ENCODE results near the gene NLK. TPM values are rescaled to one million over a fixed set of nuclear protein-coding genes. Genes with fewer than 3 reads are reported as not detected.
"Not testable (repeated sequence)": the region's sequence is repeated elsewhere in the genome, so short reads cannot be mapped to it uniquely, and the experiment has no call there.

The NLK gene
- polyA plus RNA-seq, 1 experiment = 24.5 TPM

DNA sequence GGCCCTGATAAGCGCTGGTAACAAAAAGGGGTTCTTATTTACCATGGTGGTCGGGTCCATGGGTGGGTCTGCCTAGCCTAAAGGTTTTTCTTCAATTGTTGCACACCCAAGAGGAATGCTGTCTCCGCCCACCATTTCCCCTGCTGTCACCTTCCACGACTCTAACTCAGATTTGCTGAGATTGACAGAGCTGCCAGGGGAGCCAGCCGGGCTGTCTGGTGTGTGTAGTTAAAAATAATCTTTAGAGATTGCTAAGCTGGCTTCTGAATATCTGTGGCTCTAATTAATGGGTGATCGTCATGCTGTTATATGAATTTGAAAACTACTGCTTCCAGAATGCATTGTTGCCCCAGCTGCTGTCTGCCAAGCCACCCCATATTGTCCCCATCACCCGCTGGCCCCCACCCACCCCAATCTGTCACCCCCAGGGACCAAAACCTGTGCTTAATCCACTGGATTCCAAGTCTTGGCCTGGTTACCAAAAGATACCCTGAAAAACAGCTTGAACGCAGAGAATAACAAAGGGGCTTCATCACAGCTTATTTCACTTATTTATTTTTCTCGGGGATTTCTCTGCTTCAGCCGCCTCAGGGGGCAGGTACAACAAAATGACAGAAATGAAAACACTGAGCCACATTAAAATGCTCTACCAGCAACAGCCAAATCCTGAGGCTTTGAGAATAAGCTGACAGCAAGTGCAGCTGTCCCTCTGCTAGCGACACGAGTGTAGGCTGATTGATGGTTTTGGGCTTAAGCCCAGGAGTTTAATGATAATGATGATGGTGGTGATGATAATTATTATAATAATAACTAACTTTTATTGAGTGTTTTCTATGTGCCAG is 46.1 kb upstream of the NLK start:
- Histone ChIP-seq H3K27ac (ENCODE audit: low read depth, low read length) (no peak overlapping the region), H3K4me3 (ENCODE audit: low read depth, low read length) (no peak overlapping the region), H3K27me3 (ENCODE audit: control insufficient read depth, insufficient read depth, low read length) (peaks cover 13% of the 10 kb centered on the region), H3K9me3 (ENCODE audit: control insufficient read depth, insufficient read depth, low read length) (no peaks in the 10 kb centered on the region)
- TF ChIP-seq, protein P1, sequence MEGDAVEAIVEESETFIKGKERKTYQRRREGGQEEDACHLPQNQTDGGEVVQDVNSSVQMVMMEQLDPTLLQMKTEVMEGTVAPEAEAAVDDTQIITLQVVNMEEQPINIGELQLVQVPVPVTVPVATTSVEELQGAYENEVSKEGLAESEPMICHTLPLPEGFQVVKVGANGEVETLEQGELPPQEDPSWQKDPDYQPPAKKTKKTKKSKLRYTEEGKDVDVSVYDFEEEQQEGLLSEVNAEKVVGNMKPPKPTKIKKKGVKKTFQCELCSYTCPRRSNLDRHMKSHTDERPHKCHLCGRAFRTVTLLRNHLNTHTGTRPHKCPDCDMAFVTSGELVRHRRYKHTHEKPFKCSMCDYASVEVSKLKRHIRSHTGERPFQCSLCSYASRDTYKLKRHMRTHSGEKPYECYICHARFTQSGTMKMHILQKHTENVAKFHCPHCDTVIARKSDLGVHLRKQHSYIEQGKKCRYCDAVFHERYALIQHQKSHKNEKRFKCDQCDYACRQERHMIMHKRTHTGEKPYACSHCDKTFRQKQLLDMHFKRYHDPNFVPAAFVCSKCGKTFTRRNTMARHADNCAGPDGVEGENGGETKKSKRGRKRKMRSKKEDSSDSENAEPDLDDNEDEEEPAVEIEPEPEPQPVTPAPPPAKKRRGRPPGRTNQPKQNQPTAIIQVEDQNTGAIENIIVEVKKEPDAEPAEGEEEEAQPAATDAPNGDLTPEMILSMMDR (IDR thresholded peaks at IDR 0.05; ENCODE audit: low read depth, low read length) = no peak
- CTCF ChIA-PET = no interaction called here
- POLR2A ChIA-PET = no interaction called here
- DNase-seq (ENCODE audit: low read depth, low spot score) = no peak

DNA sequence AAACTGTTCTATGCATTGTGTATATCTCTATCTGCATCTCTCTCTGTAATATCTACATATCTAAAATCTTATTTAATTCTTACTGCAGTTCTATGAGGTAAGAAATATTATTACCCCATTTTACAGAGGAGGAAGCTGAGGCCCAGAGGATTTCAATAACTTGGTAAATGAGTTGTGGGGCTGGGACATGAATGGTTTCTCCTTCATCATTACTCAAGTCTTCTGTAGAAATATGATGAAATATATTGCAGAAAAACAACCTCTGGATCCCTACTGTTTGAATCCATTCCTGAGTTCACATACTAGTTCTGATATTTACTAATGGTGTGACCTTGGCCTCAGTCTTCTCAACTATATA is 45.5 kb upstream of the NLK start:
- ChIA-PET POLR2A (no interaction called here), CTCF (no interaction called here)
- no peak overlapping the region for H3K4me3 ChIP-seq (ENCODE audit: low read depth, low read length)
- TF ChIP-seq, protein P1 (IDR thresholded peaks at IDR 0.05; ENCODE audit: low read depth, low read length) = no peak
- peaks cover 13% of the 10 kb centered on the region for H3K27me3 ChIP-seq (ENCODE audit: control insufficient read depth, insufficient read depth, low read length)
- no peaks in the 10 kb centered on the region for H3K9me3 ChIP-seq (ENCODE audit: control insufficient read depth, insufficient read depth, low read length)
- no peak for DNase-seq (ENCODE audit: low read depth, low spot score)
- H3K27ac ChIP-seq (ENCODE audit: low read depth, low read length) = no peak overlapping the region

DNA sequence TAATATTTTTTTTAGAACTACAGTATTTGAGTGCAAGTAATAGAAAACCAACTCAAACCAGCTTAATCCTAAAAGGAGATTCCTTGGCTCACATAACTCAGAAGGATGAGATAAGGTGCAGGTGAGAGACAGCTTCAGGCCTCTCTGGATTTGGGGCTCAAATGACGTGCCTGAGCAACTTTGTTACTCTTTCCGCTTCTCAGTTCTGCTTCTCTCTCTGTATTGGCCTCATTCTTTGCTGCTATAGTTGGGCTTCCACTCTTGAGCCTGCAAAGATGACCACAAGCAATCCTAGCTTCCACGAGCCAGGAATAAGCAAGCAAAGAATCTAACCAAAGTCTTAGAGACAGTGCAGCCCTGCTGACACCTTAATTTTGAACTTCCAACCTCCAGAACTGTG is 45.0 kb upstream of the NLK start:
- Histone ChIP-seq H3K4me3 (ENCODE audit: low read depth, low read length) (no peak overlapping the region), H3K9me3 (ENCODE audit: control insufficient read depth, insufficient read depth, low read length) (no peaks in the 10 kb centered on the region), H3K27me3 (ENCODE audit: control insufficient read depth, insufficient read depth, low read length) (peaks cover 13% of the 10 kb centered on the region), H3K27ac (ENCODE audit: low read depth, low read length) (no peak overlapping the region)
- TF ChIP-seq, protein P1 (IDR thresholded peaks at IDR 0.05; ENCODE audit: low read depth, low read length) = no peak
- ChIA-PET CTCF (no interaction called here), POLR2A (no interaction called here)
- no peak for DNase-seq (ENCODE audit: low read depth, low spot score)

DNA sequence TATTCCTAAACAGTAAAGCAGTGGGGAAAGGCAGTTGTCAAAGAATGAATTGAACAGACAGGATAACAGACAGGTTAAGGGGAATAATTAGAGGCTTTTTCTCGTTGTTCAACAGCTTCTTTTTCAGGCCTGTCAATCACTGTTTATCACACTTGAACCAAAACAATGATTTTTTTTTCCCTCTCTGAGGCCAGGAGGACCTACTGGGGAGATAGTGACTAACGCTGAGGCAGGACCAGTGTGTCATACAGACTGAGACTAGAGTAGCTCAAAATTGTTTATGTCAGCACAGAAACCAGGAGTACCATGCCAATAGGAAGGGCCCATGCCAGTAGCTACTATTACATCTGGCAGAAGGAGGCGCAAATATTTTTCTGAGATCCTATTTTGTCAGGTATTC is 41.3 kb upstream of the NLK start:
- Histone ChIP-seq H3K27ac (ENCODE audit: low read depth, low read length) (no peak overlapping the region), H3K9me3 (ENCODE audit: control insufficient read depth, insufficient read depth, low read length) (no peaks in the 10 kb centered on the region), H3K27me3 (ENCODE audit: control insufficient read depth, insufficient read depth, low read length) (peaks cover 7% of the 10 kb centered on the region), H3K4me3 (ENCODE audit: low read depth, low read length) (no peak overlapping the region)
- TF ChIP-seq, protein P1 (IDR thresholded peaks at IDR 0.05; ENCODE audit: low read depth, low read length) = no peak
- ChIA-PET POLR2A (interaction anchor here (1.1 kb wide), 1 partner anchor 40 kb away, joined by 4 read pairs; no protein-coding TSS in a partner anchor), CTCF (interaction anchor here (0.7 kb wide), 1 partner anchor 53 kb away, joined by 3 read pairs; no protein-coding TSS in a partner anchor)
- no peak for DNase-seq (ENCODE audit: low read depth, low spot score)

DNA sequence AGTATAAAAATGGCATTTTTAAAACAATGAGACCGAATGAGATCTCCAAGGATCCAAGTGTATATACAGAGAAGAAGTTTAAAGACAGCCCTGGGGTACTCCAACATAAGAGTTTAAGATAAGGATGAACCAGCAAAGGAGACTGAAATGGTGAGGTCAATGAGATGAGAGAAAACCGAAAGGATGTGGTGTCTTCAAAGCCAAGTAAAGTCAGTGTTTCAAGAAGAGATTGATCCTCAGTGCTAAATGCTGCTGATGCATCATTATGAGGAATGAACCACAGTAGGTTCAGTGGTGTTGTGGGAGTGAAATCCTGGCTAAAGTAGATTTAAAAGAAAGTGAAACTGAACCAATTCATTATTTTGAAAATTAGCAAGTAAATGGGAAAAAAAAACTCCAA is 38.1 kb upstream of the NLK start:
- peaks cover 2% of the 10 kb centered on the region for H3K27me3 ChIP-seq (ENCODE audit: control insufficient read depth, insufficient read depth, low read length)
- H3K9me3 ChIP-seq (ENCODE audit: control insufficient read depth, insufficient read depth, low read length) = no peaks in the 10 kb centered on the region
- no peak for DNase-seq (ENCODE audit: low read depth, low spot score)
- CTCF ChIA-PET = no interaction called here
- POLR2A ChIA-PET = no interaction called here
- TF ChIP-seq, protein P1 (IDR thresholded peaks at IDR 0.05; ENCODE audit: low read depth, low read length) = no peak
- H3K4me3 ChIP-seq (ENCODE audit: low read depth, low read length) = no peak overlapping the region
- H3K27ac ChIP-seq (ENCODE audit: low read depth, low read length) = no peak overlapping the region

DNA sequence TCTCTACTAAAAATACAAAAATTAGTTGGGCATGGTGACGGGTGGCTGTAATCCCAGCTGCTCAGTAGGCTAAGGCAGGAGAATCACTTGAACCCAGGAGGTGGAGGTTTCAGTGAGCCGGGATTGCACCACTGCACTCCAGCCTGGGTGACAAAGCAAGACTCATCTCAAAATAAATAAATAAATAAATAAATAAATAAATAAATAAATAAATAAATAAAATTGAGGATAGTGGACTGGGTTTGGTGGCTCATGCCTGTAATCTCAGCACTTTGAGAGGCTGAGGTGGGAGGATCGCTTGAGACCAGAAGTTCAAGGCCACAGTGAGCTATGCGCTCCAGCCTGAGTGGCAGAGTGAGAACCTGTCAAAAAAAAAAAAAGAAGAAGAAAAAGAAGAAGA is 34.6 kb upstream of the NLK start:
- DNase-seq (ENCODE audit: low read depth, low spot score); H3K4me3 ChIP-seq (ENCODE audit: low read depth, low read length); H3K9me3 ChIP-seq (ENCODE audit: control insufficient read depth, insufficient read depth, low read length); H3K27me3 ChIP-seq (ENCODE audit: control insufficient read depth, insufficient read depth, low read length); POLR2A ChIA-PET; H3K27ac ChIP-seq (ENCODE audit: low read depth, low read length): not testable (repeated sequence)
- CTCF ChIA-PET = interaction anchor here (0.9 kb wide), 1 partner anchor 114 kb away, joined by 4 read pairs; the partner anchor contains the start of gene LYRM9
